Heart right ventricle (tissue), 16 donors: ENCODE results near the gene TMPRSS6. TPM values are rescaled to one million over a fixed set of nuclear protein-coding genes. Genes with fewer than 3 reads are reported as not detected.

Experiments
- ATAC-seq, 8 donors: fragments of 200-7000 bp; cut with Tn5 transposase; one replicate each; pipeline ENCODE4 v1.9.1; 2020; ENCODE audit warnings: mild to moderate bottlenecking in 8 of 8, moderate library complexity in 8 of 8, moderate number of reproducible peaks in 1 of 8
- DNase-seq, 2 donors: peaks; one replicate each; pipeline ENCODE4 v3.0.0-alpha.2; 2020
- H3K27ac ChIP-seq, 10 donors: fragments of 200-600 bp; sonication (generic) in 2 of 10; one replicate each; pipeline versions ENCODE4 v1.5.0 to v1.8.0; 2020 to 2022; ENCODE audit warnings: mild to moderate bottlenecking in 3 of 10
- H3K27me3 ChIP-seq, 7 donors: fragments of 200-600 bp; one replicate each; pipeline ENCODE4 v1.8.0; 2021 to 2022; ENCODE audit warnings: mild to moderate bottlenecking in 2 of 7
- H3K36me3 ChIP-seq, 9 donors: fragments of 200-600 bp; sonication (generic) in 1 of 9; one replicate each; pipeline versions ENCODE4 v1.5.0 to v1.8.0; 2020 to 2022; ENCODE audit warnings: mild to moderate bottlenecking in 2 of 9
- H3K4me1 ChIP-seq, 9 donors: fragments of 200-600 bp; sonication (generic) in 1 of 9; one replicate each; pipeline versions ENCODE4 v1.5.0 to v1.8.0; 2020 to 2022; ENCODE audit warnings: mild to moderate bottlenecking in 4 of 9
- H3K4me3 ChIP-seq, 10 donors: fragments of 200-600 bp; sonication (generic) in 2 of 10; one replicate each; pipeline versions ENCODE4 v1.5.0 to v1.8.0; 2020 to 2022; ENCODE audit warnings: mild to moderate bottlenecking in 7 of 10, moderate library complexity in 2 of 10
- H3K9me3 ChIP-seq, 11 donors: fragments of 200-600 bp in 10 of 11; sonication (generic) in 2 of 11; one replicate each; pipeline versions ENCODE4 v1.5.0 to v1.8.0; 2013 to 2022; ENCODE audit warnings: mild to moderate bottlenecking in 2 of 11, control low read depth in 1 of 11, moderate library complexity in 1 of 11
- WGBS, 2 donors: extraction: QIAGEN DNeasy Blood & Tissue Kit; methylation state at CpG; one replicate each; pipeline ENCODE4 v1.1.7; 2013; ENCODE audit warnings: inconsistent platforms in 1 of 2; 5-methylcytosine and 5-hydroxymethylcytosine counted together
- intact Hi-C, 10 donors: fragments of 100-400 bp; cut with DNase I; formaldehyde crosslinking; loops; one replicate each; pipeline versions ENCODE4 v1.11.1 to v1.14.2; 2022
- polyA plus RNA-seq, 2 donors: library from polyadenylated mRNA; stranded (reverse); fragments of 200-250 nt; gene quantifications; one replicate each; pipeline ENCODE4 v1.2.3, GENCODE V29; 2013
- total RNA-seq, 10 donors: library from RNA; stranded (reverse); fragmentation: NEBNext Ultra II Directional in 3 of 10; extraction: Animal tissue kit (Norgen Biotek cat#: 25700) in 3 of 10; gene quantifications; one replicate each; pipeline versions ENCODE4 v1.2.1 to v1.2.4, GENCODE V29; 2021 to 2023
- TF ChIP-seq, protein P1 (sequence below), 9 donors: fragments of 200-600 bp; sonication (generic) in 2 of 9; IDR thresholded peaks; one replicate each; pipeline versions ENCODE4 v1.5.0 to v1.8.0; 2021 to 2022; ENCODE audit warnings: antibody characterized with exemption in 9 of 9, mild to moderate bottlenecking in 5 of 9, moderate library complexity in 1 of 9
- donor health status: Arrhythmogenic right ventricular cardiomyopathy.
- donor health status: ischemic (EF 13 %, LVEDD 7.1; RV severe dilation, severe dysfunction).
- donor health status: healthy with polysubstance abuse.
- donor health status: DM: no; HTN: yes; CAD: no.
- donor health status: DM: no; HTN: no; CAD: no.
- donor health status: ischemic (EF 25% LVEDD 6.9; RV normal size, moderate dysfunction).
- donor health status: ischemic (EF 25% LVEDD 5.7; RV mildly dilated, moderate dysfunction).
- donor health status: healthy.
- donor health status: DM: yes; HTN: yes; CAD: no.
- donor health status: Ischemic cardiomyopathy.
- donor health status: ischemic (EF 35%, LVEDD 5.7; RV mildly dilated, moderate dysfunction).
- donor health status: nonischemic (EF 11% LVEDD 7.7; RV severe dilation, severe dysfunction).
- donor health status: DM: yes; HTN: yes; CAD: no.
- donor health status: PGD.
- donor health status: ischemic (EF 29% LVEDD 5.4; RV normal size, mild dysfunction).
- donor health status: nonischemic (EF 23%, LVEDD 6.1; RV moderate dilation, normal function).

TMPRSS6 gene
- total and polyA plus RNA-seq, 12 donors: not detected

DNA sequence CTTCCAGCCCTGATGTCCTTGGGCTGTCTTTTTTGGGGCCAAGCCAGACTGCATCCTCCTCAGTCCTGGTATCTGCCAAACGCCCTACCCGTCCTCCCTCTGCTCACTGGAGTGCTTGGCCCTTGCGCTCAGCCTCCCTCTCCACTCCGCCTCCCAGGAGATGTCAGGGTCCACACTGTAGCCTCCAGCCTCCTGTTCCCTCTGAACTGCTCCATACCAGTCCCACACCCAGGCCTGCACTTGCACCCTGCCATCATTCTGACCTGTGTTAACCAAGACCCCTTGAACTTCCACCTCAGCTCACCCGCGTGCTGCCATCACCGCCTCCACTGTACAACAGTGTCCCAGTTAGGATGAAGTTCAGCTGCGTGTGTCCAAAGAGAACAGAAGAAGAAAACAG is 46.5 kb upstream of the TMPRSS6 start:
- Histone ChIP-seq H3K27me3 (peaks cover 0 to 30% (median 14%) of the 10 kb centered on the region in 7 donors), H3K9me3 (peaks cover 0 to 13% (median 0%) of the 10 kb centered on the region in 11 donors), H3K27ac (no peak overlapping the region), H3K4me1 (peaks cover 0 to 7% (median 0%) of the 10 kb centered on the region in 9 donors), H3K4me3 (no peak overlapping the region), H3K36me3 (no peaks in the 10 kb centered on the region)
- intact Hi-C loops: no loop called here
- 94 to 98% methylated on average over 8 of the region's 8 CpGs for WGBS, 2 donors
- DNase-seq (no peak), ATAC-seq (no peak)
- TF ChIP-seq, protein P1, sequence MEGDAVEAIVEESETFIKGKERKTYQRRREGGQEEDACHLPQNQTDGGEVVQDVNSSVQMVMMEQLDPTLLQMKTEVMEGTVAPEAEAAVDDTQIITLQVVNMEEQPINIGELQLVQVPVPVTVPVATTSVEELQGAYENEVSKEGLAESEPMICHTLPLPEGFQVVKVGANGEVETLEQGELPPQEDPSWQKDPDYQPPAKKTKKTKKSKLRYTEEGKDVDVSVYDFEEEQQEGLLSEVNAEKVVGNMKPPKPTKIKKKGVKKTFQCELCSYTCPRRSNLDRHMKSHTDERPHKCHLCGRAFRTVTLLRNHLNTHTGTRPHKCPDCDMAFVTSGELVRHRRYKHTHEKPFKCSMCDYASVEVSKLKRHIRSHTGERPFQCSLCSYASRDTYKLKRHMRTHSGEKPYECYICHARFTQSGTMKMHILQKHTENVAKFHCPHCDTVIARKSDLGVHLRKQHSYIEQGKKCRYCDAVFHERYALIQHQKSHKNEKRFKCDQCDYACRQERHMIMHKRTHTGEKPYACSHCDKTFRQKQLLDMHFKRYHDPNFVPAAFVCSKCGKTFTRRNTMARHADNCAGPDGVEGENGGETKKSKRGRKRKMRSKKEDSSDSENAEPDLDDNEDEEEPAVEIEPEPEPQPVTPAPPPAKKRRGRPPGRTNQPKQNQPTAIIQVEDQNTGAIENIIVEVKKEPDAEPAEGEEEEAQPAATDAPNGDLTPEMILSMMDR (IDR thresholded peaks at IDR 0.05): no peak

DNA sequence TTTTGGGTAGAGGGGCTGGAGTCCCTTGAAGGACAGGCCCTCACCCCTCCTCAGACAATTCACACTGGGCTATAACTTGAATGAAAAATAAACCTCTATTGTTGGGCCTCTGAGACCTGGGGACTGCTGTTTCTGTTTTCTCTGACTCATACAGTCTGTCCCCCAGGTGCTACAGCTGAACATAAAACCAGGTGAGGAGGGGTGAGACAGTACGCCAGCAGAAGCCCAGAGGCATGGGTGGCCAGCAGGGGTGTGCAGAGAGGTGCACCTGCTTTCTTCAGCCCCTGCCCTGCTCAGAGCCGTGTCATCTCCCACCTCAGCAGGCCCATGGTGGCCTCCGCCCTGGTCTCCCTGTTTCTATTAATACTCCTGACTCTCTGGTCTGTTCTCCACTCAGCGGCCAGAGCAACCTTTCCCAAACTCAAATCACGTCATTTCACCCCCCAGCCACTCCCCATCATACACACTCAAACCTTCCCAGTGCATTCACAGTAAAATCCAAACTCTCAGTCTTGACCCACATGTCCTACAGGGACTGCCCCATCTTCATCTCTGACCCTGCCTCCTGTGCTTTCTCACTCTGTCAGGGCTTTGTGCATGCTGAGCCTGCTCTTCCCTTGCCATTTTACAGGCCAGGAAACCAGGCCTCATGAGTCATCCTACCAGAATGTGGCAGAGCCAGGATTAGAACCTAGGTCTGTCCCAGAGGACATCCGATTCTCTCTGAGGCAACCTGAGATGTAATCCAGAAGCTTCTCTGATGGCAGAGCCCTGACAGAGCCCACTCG is 45.6 kb upstream of the TMPRSS6 start:
- Histone ChIP-seq H3K4me1 (peaks cover 0 to 7% (median 0%) of the 10 kb centered on the region in 9 donors), H3K36me3 (no peaks in the 10 kb centered on the region), H3K4me3 (no peak overlapping the region), H3K27ac (no peak overlapping the region), H3K27me3 (peaks cover 0 to 30% (median 16%) of the 10 kb centered on the region in 7 donors), H3K9me3 (peaks cover 0 to 19% (median 0%) of the 10 kb centered on the region in 11 donors)
- TF ChIP-seq, protein P1 (IDR thresholded peaks at IDR 0.05): no peak
- 86 to 88% methylated on average over 7 of the region's 7 CpGs for WGBS, 2 donors
- DNase-seq (no peak), ATAC-seq (no peak)
- intact Hi-C loops: no loop called here

DNA sequence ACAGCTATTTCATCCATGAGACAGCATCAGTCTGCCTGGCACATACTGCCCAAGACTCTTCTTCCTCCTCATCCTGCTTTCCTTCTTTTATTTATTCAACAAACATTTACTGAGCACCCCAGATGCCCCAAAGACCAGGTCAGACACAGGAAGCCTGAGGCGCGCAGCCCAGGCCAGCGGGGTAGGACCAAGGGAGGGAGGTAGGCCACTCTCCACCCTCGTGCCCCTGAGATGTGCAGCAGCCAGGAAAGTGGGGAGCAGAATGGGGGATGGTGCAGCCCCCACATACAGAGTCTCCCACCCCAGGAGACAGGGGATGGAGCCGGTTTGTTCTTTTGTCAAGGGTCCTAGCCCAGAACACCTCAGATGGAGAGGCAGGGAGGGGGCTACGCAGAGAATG is 44.4 kb upstream of the TMPRSS6 start:
- ATAC-seq (no peak), DNase-seq (no peak)
- Histone ChIP-seq H3K4me3 (no peak overlapping the region), H3K36me3 (no peaks in the 10 kb centered on the region), H3K27me3 (peaks cover 0 to 20% (median 9%) of the 10 kb centered on the region in 7 donors), H3K9me3 (peaks cover 0 to 19% (median 0%) of the 10 kb centered on the region in 11 donors), H3K4me1 (peaks cover 0 to 7% (median 0%) of the 10 kb centered on the region in 9 donors), H3K27ac (no peak overlapping the region)
- intact Hi-C loops: no loop called here
- 86 to 87% methylated on average over 6 of the region's 6 CpGs for WGBS, 2 donors
- TF ChIP-seq, protein P1 (IDR thresholded peaks at IDR 0.05): no peak

DNA sequence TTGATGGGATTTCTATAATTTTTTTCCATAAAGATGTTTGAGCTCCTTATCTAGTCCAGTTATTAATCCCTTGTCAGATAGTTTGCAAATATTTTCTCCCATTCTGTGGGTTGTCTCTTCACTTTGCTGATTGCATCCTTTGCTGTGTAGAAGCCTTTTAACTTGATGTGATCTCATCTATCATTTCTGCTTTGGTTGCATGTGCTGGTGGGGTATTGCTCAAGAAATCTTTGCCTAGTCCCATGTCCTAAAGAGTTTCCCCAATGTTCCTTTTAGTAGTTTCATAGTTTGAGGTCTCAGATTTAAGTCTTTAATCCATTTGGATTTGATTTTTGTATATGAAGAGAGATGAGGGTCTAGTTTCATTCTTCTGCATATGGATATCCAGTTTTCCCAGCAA is 41.9 kb upstream of the TMPRSS6 start:
- DNase-seq: no peak
- H3K36me3 ChIP-seq: no peaks in the 10 kb centered on the region
- TF ChIP-seq, protein P1 (IDR thresholded peaks at IDR 0.05): no peak
- intact Hi-C loops: no loop called here
- ATAC-seq: no peak
- peaks cover 0 to 17% (median 5%) of the 10 kb centered on the region in 7 donors for H3K27me3 ChIP-seq
- peaks cover 0 to 19% (median 0%) of the 10 kb centered on the region in 11 donors for H3K9me3 ChIP-seq
- no peaks in the 10 kb centered on the region for H3K4me1 ChIP-seq
- no peak overlapping the region for H3K4me3 ChIP-seq
- no peak overlapping the region for H3K27ac ChIP-seq
